H1 (cell line): ENCODE results near the gene AGAP3. TPM values are rescaled to one million over a fixed set of nuclear protein-coding genes. Genes with fewer than 3 reads are reported as not detected.

Experiments
- CBX8 ChIP-seq: fragments of 300-800, 300-1000 bp; sonication (generic); IDR thresholded peaks from 2 replicates; pipeline ENCODE4 v1.7.1; 2016; ENCODE audit warnings: low read depth, low read length, borderline replicate concordance
- POLR2A ChIP-seq, 2 experiments: IDR thresholded peaks; 1 replicate in 1 of 2; 2 replicates in 1 of 2; pipeline ENCODE4 v1.6.1; 2011; ENCODE audit warnings: low read depth in 2 of 2, low read length in 2 of 2, mild to moderate bottlenecking in 2 of 2; ENCODE audit errors: control extremely low read depth in 1 of 2
- RBBP5 ChIP-seq: IDR thresholded peaks from 2 replicates; pipeline ENCODE4 v1.7.1; 2012; ENCODE audit warnings: low read depth, mild to moderate bottlenecking, inconsistent platforms, low read length, moderate library complexity, borderline replicate concordance
- TCF12 ChIP-seq: IDR thresholded peaks from 2 replicates; pipeline ENCODE4 v1.6.1; 2011; ENCODE audit warnings: low read depth, mild to moderate bottlenecking, low read length
- polyA plus RNA-seq, 7 experiments: library from polyadenylated mRNA; depleted of rRNA in 3 of 7; stranded (reverse) in 5 of 7; unstranded in 2 of 7; fragments of >200 nt in 5 of 7; fragments of 200-250 nt in 2 of 7; gene quantifications; 1 replicate in 5 of 7; 2 replicates in 1 of 7; 4 replicates in 1 of 7; pipeline versions ENCODE4 v1.2.1 to v1.2.3, GENCODE V29; 2011 to 2013; ENCODE audit warnings: missing spikeins in 2 of 7, mixed read lengths in 2 of 7
- total RNA-seq: library from RNA; stranded (reverse); fragmentation: NEBNext Ultra II Directional; extraction: Animal tissue kit (Norgen Biotek cat#: 25700); gene quantifications from 2 replicates; pipeline ENCODE4 v1.2.1, GENCODE V29; 2021

AGAP3 gene
- total and polyA plus RNA-seq, 2 of the 8 experiments (the other 6 are each of a cell fraction or from before 2014, with no cell fraction given) = 66.4 to 120 TPM

DNA sequence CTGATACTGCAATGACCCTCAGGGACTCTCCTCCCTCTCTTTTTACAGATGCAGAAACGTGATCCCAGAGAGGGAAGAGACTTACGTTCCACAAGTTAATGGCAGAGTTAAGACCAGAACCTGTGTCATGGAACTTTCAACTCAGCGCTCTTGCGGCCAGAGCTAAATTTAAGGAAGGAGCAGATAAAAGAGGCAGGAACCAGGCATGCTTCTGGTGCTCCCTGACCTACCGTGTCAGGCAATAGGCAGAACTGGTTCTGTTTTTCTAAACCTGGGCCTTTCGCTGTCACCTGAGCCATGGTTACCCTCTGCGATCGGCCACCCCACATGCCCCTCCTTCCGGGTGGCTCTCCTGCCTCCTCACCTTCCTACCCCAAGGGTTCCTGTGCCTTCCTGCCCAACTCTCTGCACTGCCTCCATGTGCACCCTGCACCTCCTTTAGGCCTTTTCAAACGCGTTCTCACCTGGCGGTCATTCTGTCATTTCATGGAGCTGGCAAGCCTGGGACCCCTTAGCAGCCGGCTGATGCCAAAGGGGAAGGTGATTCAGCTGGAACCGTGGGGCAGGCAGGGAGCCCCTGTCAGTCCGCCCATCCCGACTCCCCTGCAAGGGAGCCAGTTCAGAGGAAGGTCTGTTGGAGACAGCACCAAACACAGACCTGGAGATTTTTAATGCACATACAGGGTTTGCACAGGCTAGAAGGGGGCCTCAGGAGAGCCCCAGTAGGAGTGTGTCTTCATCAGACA, 88.9 kb downstream of the AGAP3 start (continued):
- TF ChIP-seq CBX8 = no peak
- no peak for TF ChIP-seq TCF12
- TF ChIP-seq POLR2A (IDR thresholded peaks at IDR 0.05; ENCODE audit: control extremely low read depth in 1 of 2, low read depth in 2 of 2, low read length in 2 of 2) = no peak
- no peak for TF ChIP-seq RBBP5
